K562 (cell line): Measurements from ENCODE around the gene BOD1L2. TPM values are rescaled to one million over a fixed set of nuclear protein-coding genes. Genes with fewer than 3 reads are reported as not detected.
A peak's percentile ranks its signal among the peaks of the same experiment; 100 is the strongest.

ENCODE experiments used
- ATF6 ChIP-seq: sonication (generic); formaldehyde crosslinking; IDR thresholded peaks from 2 replicates; pipeline ENCODE4 v1.4.0; 2020; ENCODE audit warnings: mild to moderate bottlenecking, missing genetic modification reagents
- CBX2 ChIP-seq: fragments of 200-600 bp; sonication (generic); IDR thresholded peaks from one replicate; pipeline ENCODE4 v1.6.1; 2012; ENCODE audit warnings: mild to moderate bottlenecking, low read length, inconsistent platforms; ENCODE audit not compliant: insufficient read depth, poor library complexity, severe bottlenecking
- E2F3 ChIP-seq: fragments of 250-450 bp; sonication (Bioruptor Pico); IDR thresholded peaks from 2 replicates; pipeline ENCODE4 v1.4.0; 2020; ENCODE audit warnings: mild to moderate bottlenecking
- ELF1 ChIP-seq: fragments of 200-800 bp; sonication (Bioruptor generic); IDR thresholded peaks from 2 replicates; pipeline ENCODE4 v1.6.1; 2016; ENCODE audit warnings: missing genetic modification characterization, missing compliant biosample characterization
- HDAC1 ChIP-seq, 2 experiments: fragments of 450-650 bp; IDR thresholded peaks; 2 replicates each; pipeline ENCODE4 v1.6.1; 2016 to 2017; ENCODE audit warnings: inconsistent platforms in 1 of 2, mild to moderate bottlenecking in 1 of 2, moderate library complexity in 1 of 2
- HNRNPL ChIP-seq: fragments of 200-400 bp; formaldehyde crosslinking; IDR thresholded peaks from 2 replicates; pipeline ENCODE4 v1.6.1; 2017; ENCODE audit warnings: low read depth, mild to moderate bottlenecking, low read length
- KAT2B ChIP-seq: IDR thresholded peaks from one replicate; pipeline ENCODE4 v1.6.1; 2012; ENCODE audit warnings: low read depth, mild to moderate bottlenecking, control low read depth, inconsistent platforms, low read length, moderate library complexity
- MAX ChIP-seq: sonication (generic); formaldehyde crosslinking; IDR thresholded peaks from 2 replicates; pipeline ENCODE4 v1.9.0; 2022; ENCODE audit warnings: mild to moderate bottlenecking, missing genetic modification reagents
- MCM3 ChIP-seq: fragments of 450-650 bp; IDR thresholded peaks from 2 replicates; pipeline ENCODE4 v1.6.1; 2016
- NFE2 ChIP-seq: IDR thresholded peaks from 2 replicates; pipeline ENCODE4 v1.6.1; 2014; ENCODE audit warnings: antibody characterized with exemption, low read depth
- POLR2AphosphoS2 ChIP-seq: IDR thresholded peaks from 2 replicates; pipeline ENCODE4 v1.6.1; 2012; ENCODE audit warnings: low read length, improper control_type of control experiment
- POLR2G ChIP-seq: fragments of 200-400 bp; formaldehyde crosslinking; IDR thresholded peaks from 2 replicates; pipeline ENCODE4 v1.6.1; 2017; ENCODE audit warnings: low read depth, mild to moderate bottlenecking, antibody characterized with exemption, low read length, moderate library complexity
- PRDM10 ChIP-seq: fragments of 450-650 bp; IDR thresholded peaks from 2 replicates; pipeline ENCODE4 v1.6.1; 2018; ENCODE audit not compliant: partially characterized antibody
- RB1 ChIP-seq: fragments of 450-650 bp; IDR thresholded peaks from 2 replicates; pipeline ENCODE4 v1.6.1; 2017; ENCODE audit warnings: low read depth, mild to moderate bottlenecking
- SMC3 ChIP-seq: conservative IDR thresholded peaks from 2 replicates; pipeline ENCODE4 v1.6.1; 2011; ENCODE audit warnings: low read depth, low read length, improper control_type of control experiment; ENCODE audit not compliant: insufficient read depth
- SOX6 ChIP-seq: fragments of 450-650 bp; IDR thresholded peaks from 2 replicates; pipeline ENCODE4 v1.6.1; 2014; ENCODE audit warnings: mild to moderate bottlenecking
- TARDBP ChIP-seq: fragments of 450-650 bp; IDR thresholded peaks from 2 replicates; pipeline ENCODE4 v1.6.1; 2016
- ZFPM2 ChIP-seq: fragments of 250-450 bp; sonication (Bioruptor Pico); IDR thresholded peaks from 2 replicates; pipeline ENCODE4 v1.5.1; 2022; ENCODE audit warnings: mild to moderate bottlenecking
- ZNF165 ChIP-seq: fragments of 250-450 bp; sonication (Bioruptor Pico); IDR thresholded peaks from 2 replicates; pipeline ENCODE4 v1.4.0; 2020; ENCODE audit warnings: borderline replicate concordance
- ZNF232 ChIP-seq: sonication (generic); formaldehyde crosslinking; IDR thresholded peaks from 2 replicates; pipeline ENCODE4 v1.8.0; 2022; ENCODE audit warnings: mild to moderate bottlenecking, missing genetic modification reagents
- ZNF282 ChIP-seq: sonication (generic); formaldehyde crosslinking; IDR thresholded peaks from 2 replicates; pipeline ENCODE4 v1.8.1; 2023; ENCODE audit warnings: missing genetic modification reagents
- ZNF354B ChIP-seq: fragments of 250-450 bp; sonication (Bioruptor Pico); IDR thresholded peaks from 2 replicates; pipeline ENCODE4 v1.4.0; 2020
- polyA plus RNA-seq, 8 experiments: library from polyadenylated mRNA; depleted of rRNA in 4 of 8; stranded (reverse) in 5 of 8; unstranded in 3 of 8; fragments of >200 nt; fragmentation: Nextera tagmentation in 2 of 8; fragmentation: Illumina TruSeq in 1 of 8; extraction: Ambion mirVana in 2 of 8; extraction: Trizol in 1 of 8; gene quantifications; 2 replicates each; pipeline versions ENCODE4 v1.2.1 to v1.2.3, GENCODE V29; 2011 to 2014; ENCODE audit warnings: inconsistent platforms in 1 of 8, missing spikeins in 1 of 8
- total RNA-seq, 7 experiments: library from RNA; depleted of rRNA in 6 of 7; stranded (reverse); fragments of >200 nt in 6 of 7; fragmentation: Illumina TruSeq in 2 of 7; extraction: Trizol in 2 of 7; gene quantifications; 2 replicates each; pipeline versions ENCODE4 v1.2.1 to v1.2.3, GENCODE V29; 2011 to 2021; ENCODE audit warnings: low replicate concordance in 1 of 7

Gene BOD1L2
- total and polyA plus RNA-seq, 9 of the 15 experiments (the other 6 are each of a cell fraction or from before 2014, with no cell fraction given), result 0.03 TPM; not detected in 8

GRCh38 chr18:57141208-57142129 is 5.4 kb upstream of the BOD1L2 start (continued):
- no peak for TF ChIP-seq CBX2
- TF ChIP-seq NFE2, result 0 out of 2 replicates have a peak, but pooled peaks have one; percentile 26
- no peak for TF ChIP-seq POLR2AphosphoS2
- TF ChIP-seq RB1, result no peak
- no peak for TF ChIP-seq HDAC1 (IDR thresholded peaks at IDR 0.05)
- TF ChIP-seq KAT2B, result no peak
- no peak for TF ChIP-seq ZNF232 (CRISPR knock-in tag)
- no peak for TF ChIP-seq ZFPM2 (CRISPR knock-in tag)
- TF ChIP-seq ZNF165 (CRISPR knock-in tag), result no peak
- TF ChIP-seq ELF1 (tag), result no peak
- TF ChIP-seq E2F3 (CRISPR knock-in tag), result no peak
- TF ChIP-seq ZNF354B (CRISPR knock-in tag), result no peak
- TF ChIP-seq PRDM10, result no peak
- no peak for TF ChIP-seq POLR2G
- no peak for TF ChIP-seq HNRNPL
- no peak for TF ChIP-seq SMC3
- TF ChIP-seq TARDBP, result 0 out of 2 replicates have a peak, but pooled peaks have one; percentile 33
- TF ChIP-seq MAX (CRISPR knock-in tag), result no peak
- no peak for TF ChIP-seq ZNF282 (CRISPR knock-in tag)
- TF ChIP-seq MCM3, result no peak
- TF ChIP-seq ATF6 (CRISPR knock-in tag), result no peak
- peak; percentile 97 for TF ChIP-seq SOX6
